ENCODE results near the gene ATXN1.

DNA sequence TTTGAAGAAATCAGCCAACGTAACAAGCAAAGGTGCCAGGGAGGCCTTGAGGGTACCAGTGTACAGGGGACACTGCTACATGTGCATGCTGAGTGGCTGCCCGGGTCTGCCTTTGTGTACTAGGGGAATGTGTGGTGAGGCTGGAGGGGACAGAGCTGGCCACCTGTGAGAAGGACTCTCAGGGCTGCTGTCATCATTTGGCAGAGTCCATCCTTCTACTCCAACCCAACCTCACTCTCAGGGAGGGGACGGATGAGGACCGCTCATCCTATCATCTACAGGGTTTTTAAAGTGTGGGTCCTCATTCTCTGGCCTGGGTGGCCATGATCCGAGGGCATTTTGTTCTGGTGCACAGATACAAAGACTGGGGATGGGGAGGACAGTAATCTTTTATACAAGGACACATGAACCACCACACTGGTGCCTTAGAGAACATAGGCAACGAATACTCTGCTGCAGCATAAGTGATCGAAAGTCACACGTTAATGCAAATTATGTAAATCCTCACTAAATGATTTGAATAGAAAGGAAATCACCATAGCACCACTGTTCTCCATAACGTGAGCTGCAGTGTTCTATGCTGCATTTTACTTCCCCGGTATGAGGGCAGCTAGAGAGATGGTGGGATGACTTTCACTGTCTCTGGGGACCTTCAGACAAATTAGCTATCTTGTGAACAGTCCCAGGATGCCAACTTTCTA lies 341.5 kb downstream of the ATXN1 start:
- no peak for TF ChIP-seq ZNF850 (CRISPR knock-in tag; conservative IDR thresholded peaks at IDR 0.05)
- TF ChIP-seq POLR2A (IDR thresholded peaks at IDR 0.05; ENCODE audit: insufficient read depth in 1 of 2, low read depth in 2 of 2, low read length in 2 of 2) = no peak
